ENCODE data around the gene GLDN.

DNA sequence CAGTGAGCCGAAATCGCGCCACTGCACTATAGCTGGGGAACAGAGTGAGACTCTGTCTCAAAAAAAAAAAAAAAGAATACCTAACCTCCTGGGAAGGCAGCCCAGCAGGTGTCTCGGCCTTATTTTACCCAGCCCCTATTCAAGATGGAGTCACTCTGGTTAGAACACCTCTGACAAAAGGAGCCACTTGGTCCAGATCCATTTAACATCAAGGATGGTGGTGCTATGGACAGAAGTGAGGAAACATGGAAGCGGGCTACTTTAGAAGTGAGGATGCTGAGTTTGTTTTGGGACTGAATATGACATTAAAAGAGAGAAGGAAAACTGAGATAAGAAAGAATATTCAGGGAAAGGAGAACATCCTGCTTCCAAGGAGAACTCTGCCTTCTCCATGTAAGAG is 14.7 kb downstream of the GLDN start:
- TF ChIP-seq EZH2phosphoT487 (IDR thresholded peaks at IDR 0.05; ENCODE audit: borderline replicate concordance, low read depth) (no peak), SMC3 (IDR thresholded peaks at IDR 0.05; ENCODE audit: low read depth, low read length) (no peak), POLR2AphosphoS5 (IDR thresholded peaks at IDR 0.05; ENCODE audit: low read depth, low read length) (no peak), MXI1 (IDR thresholded peaks at IDR 0.05; ENCODE audit: low read depth, low read length) (no peak), CHD2 (IDR thresholded peaks at IDR 0.05; ENCODE audit: low read length, partially characterized antibody) (no peak), FOSL2 (IDR thresholded peaks at IDR 0.05; ENCODE audit: borderline replicate concordance, low read depth) (no peak)
- TF ChIP-seq, protein P1, sequence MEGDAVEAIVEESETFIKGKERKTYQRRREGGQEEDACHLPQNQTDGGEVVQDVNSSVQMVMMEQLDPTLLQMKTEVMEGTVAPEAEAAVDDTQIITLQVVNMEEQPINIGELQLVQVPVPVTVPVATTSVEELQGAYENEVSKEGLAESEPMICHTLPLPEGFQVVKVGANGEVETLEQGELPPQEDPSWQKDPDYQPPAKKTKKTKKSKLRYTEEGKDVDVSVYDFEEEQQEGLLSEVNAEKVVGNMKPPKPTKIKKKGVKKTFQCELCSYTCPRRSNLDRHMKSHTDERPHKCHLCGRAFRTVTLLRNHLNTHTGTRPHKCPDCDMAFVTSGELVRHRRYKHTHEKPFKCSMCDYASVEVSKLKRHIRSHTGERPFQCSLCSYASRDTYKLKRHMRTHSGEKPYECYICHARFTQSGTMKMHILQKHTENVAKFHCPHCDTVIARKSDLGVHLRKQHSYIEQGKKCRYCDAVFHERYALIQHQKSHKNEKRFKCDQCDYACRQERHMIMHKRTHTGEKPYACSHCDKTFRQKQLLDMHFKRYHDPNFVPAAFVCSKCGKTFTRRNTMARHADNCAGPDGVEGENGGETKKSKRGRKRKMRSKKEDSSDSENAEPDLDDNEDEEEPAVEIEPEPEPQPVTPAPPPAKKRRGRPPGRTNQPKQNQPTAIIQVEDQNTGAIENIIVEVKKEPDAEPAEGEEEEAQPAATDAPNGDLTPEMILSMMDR (IDR thresholded peaks at IDR 0.05): no peak
- TF ChIP-seq, protein P2, sequence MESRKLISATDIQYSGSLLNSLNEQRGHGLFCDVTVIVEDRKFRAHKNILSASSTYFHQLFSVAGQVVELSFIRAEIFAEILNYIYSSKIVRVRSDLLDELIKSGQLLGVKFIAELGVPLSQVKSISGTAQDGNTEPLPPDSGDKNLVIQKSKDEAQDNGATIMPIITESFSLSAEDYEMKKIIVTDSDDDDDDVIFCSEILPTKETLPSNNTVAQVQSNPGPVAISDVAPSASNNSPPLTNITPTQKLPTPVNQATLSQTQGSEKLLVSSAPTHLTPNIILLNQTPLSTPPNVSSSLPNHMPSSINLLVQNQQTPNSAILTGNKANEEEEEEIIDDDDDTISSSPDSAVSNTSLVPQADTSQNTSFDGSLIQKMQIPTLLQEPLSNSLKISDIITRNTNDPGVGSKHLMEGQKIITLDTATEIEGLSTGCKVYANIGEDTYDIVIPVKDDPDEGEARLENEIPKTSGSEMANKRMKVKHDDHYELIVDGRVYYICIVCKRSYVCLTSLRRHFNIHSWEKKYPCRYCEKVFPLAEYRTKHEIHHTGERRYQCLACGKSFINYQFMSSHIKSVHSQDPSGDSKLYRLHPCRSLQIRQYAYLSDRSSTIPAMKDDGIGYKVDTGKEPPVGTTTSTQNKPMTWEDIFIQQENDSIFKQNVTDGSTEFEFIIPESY (IDR thresholded peaks at IDR 0.05; ENCODE audit: borderline replicate concordance, low read depth): no peak

Measured in SK-N-SH (cell line).